ENCODE data around the gene BEST3.

GRCh38 chr12:69687390-69687789, 11.7 kb downstream of the BEST3 start:
- no peak for TF ChIP-seq POLR2A (IDR thresholded peaks at IDR 0.05)
- TF ChIP-seq CTCF (IDR thresholded peaks at IDR 0.05), result no peak

Measured in esophagus squamous epithelium (tissue), 4 donors.